ENCODE results near the gene ZC3H7A. TPM values are rescaled to one million over a fixed set of nuclear protein-coding genes. Genes with fewer than 3 reads are reported as not detected.
"Not testable (repeated sequence)": the region's sequence is repeated elsewhere in the genome, so short reads cannot be mapped to it uniquely, and the experiment has no call there.

Gene ZC3H7A
- total RNA-seq, 1 donor from 2014 or later = 22.6 TPM

- ATAC-seq (no peak), DNase-seq (ENCODE audit: missing footprints) (no peak)
- intact Hi-C loops (cut with DNase I) = no loop called here
Observed at GRCh38 chr16:11805556-11805955, 8.5 kb upstream of the ZC3H7A start.

- DNase-seq (ENCODE audit: missing footprints) (no peak), ATAC-seq (no peak)
- intact Hi-C loops (cut with DNase I) = no loop called here
Observed at GRCh38 chr16:11801481-11802021, 4.5 kb upstream of the ZC3H7A start.

GRCh38 chr16:11800382-11800718 lies 3.3 kb upstream of the ZC3H7A start:
- DNase-seq (ENCODE audit: missing footprints) (no peak), ATAC-seq (no peak)
- intact Hi-C loops (cut with DNase I) = no loop called here

- no peak for DNase-seq (ENCODE audit: missing footprints)
- intact Hi-C loops (cut with DNase I) = loop anchor here (5.0 to 10.0 kb wide), 4 partner anchors 53 to 835 kb away; partner anchors contain the start of genes RSL1D1 and TXNDC11
- no peak for ATAC-seq
Observed at GRCh38 chr16:11799509-11800381, 2.7 kb upstream of the ZC3H7A start.

GRCh38 chr16:11799017-11799381 lies 1.9 kb upstream of the ZC3H7A start:
- no peak for ATAC-seq
- DNase-seq (ENCODE audit: missing footprints) = no peak
- intact Hi-C loops (cut with DNase I) = loop anchor here (5.0 to 10.0 kb wide), 4 partner anchors 53 to 834 kb away; partner anchors contain the start of genes RSL1D1 and TXNDC11

- no peak for ATAC-seq
- DNase-seq (ENCODE audit: missing footprints) = no peak
- intact Hi-C loops (cut with DNase I) = loop anchor here (5.0 to 10.0 kb wide), 4 partner anchors 54 to 833 kb away; partner anchors contain the start of genes RSL1D1 and TXNDC11
Observed at GRCh38 chr16:11797957-11798299, 870 bp upstream of the ZC3H7A start.

GRCh38 chr16:11796227-11797165 lies 562 bp downstream of the ZC3H7A start:
- ATAC-seq (peak; percentile 42), DNase-seq (ENCODE audit: missing footprints) (peak; percentile 79)
- intact Hi-C loops (cut with DNase I) = loop anchor here (5.0 to 10.0 kb wide), 4 partner anchors 54 to 832 kb away; partner anchors contain the start of genes RSL1D1 and TXNDC11

GRCh38 chr16:11795887-11796226 lies 1.2 kb downstream of the ZC3H7A start:
- DNase-seq (ENCODE audit: missing footprints) (no peak), ATAC-seq (no peak)
- intact Hi-C loops (cut with DNase I) = loop anchor here (5.0 to 10.0 kb wide), 4 partner anchors 54 to 831 kb away; partner anchors contain the start of genes RSL1D1 and TXNDC11

GRCh38 chr16:11794996-11795886 lies 1.8 kb downstream of the ZC3H7A start:
- no peak for ATAC-seq
- DNase-seq (ENCODE audit: missing footprints) = no peak
- intact Hi-C loops (cut with DNase I) = loop anchor here (5.0 to 10.0 kb wide), 4 partner anchors 53 to 830 kb away; partner anchors contain the start of genes RSL1D1 and TXNDC11

GRCh38 chr16:11794447-11794846 lies 2.6 kb downstream of the ZC3H7A start:
- DNase-seq (ENCODE audit: missing footprints) (no peak), ATAC-seq (no peak)
- intact Hi-C loops (cut with DNase I) = loop anchor here (10.0 kb wide), 2 partner anchors 390 to 830 kb away; no protein-coding TSS in a partner anchor

GRCh38 chr16:11793840-11794239 lies 3.2 kb downstream of the ZC3H7A start:
- no peak for ATAC-seq
- intact Hi-C loops (cut with DNase I) = loop anchor here (10.0 kb wide), 2 partner anchors 389 to 829 kb away; no protein-coding TSS in a partner anchor
- DNase-seq (ENCODE audit: missing footprints) = no peak

- no peak for ATAC-seq
- intact Hi-C loops (cut with DNase I) = loop anchor here (10.0 kb wide), 2 partner anchors 388 to 828 kb away; no protein-coding TSS in a partner anchor
- no peak for DNase-seq (ENCODE audit: missing footprints)
Observed at GRCh38 chr16:11792410-11793241, 4.4 kb downstream of the ZC3H7A start.

- intact Hi-C loops (cut with DNase I) = loop anchor here (10.0 kb wide), 2 partner anchors 386 to 826 kb away; no protein-coding TSS in a partner anchor
- peak; percentile 21 for ATAC-seq
Observed at GRCh38 chr16:11791144-11791828, 5.8 kb downstream of the ZC3H7A start.

GRCh38 chr16:11788914-11789313 lies 8.1 kb downstream of the ZC3H7A start:
- ATAC-seq = no peak
- no peak for DNase-seq (ENCODE audit: missing footprints)
- intact Hi-C loops (cut with DNase I) = no loop called here

More at GRCh38 chr16:11791144-11791828, 5.8 kb downstream of the ZC3H7A start:
- DNase-seq (ENCODE audit: missing footprints) = no peak

- intact Hi-C loops (cut with DNase I) = loop anchor here (5.0 kb wide), 1 partner anchor 43 kb away; the partner anchor contains the start of gene TXNDC11
- not testable (repeated sequence) for ATAC-seq; DNase-seq (ENCODE audit: missing footprints)
Observed at GRCh38 chr16:11784980-11785599, 12.0 kb downstream of the ZC3H7A start.

GRCh38 chr16:11784381-11784780 lies 12.7 kb downstream of the ZC3H7A start:
- not testable (repeated sequence) for ATAC-seq; DNase-seq (ENCODE audit: missing footprints)
- intact Hi-C loops (cut with DNase I) = loop anchor here (5.0 kb wide), 1 partner anchor 42 kb away; the partner anchor contains the start of gene TXNDC11

Data from Right ventricle myocardium inferior (tissue), 1 donor.